Measurements from ENCODE around the gene LAMB1. TPM values are rescaled to one million over a fixed set of nuclear protein-coding genes. Genes with fewer than 3 reads are reported as not detected.

Gene LAMB1
- polyA plus RNA-seq, 1 experiment: 266 TPM

GRCh38 chr7:107877731-107878382, 125.1 kb downstream of the LAMB1 start:
- Histone ChIP-seq H3K9me3 (ENCODE audit: control insufficient read depth, insufficient read depth, low read length) (no peaks in the 10 kb centered on the region), H3K4me3 (ENCODE audit: low read depth, low read length) (no peak overlapping the region), H3K27ac (ENCODE audit: low read depth, low read length) (no peak overlapping the region), H3K27me3 (ENCODE audit: control insufficient read depth, insufficient read depth, low read length) (no peaks in the 10 kb centered on the region)
- ChIA-PET CTCF (interaction anchor here (0.6 to 7.2 kb wide), 8 partner anchors 10 to 414 kb away, joined by 3 to 117 read pairs (median 14); partner anchors contain the start of genes CBLL1 and DLD), POLR2A (no interaction called here)
- DNase-seq (ENCODE audit: low read depth, low spot score): no peak
- TF ChIP-seq, protein P1, sequence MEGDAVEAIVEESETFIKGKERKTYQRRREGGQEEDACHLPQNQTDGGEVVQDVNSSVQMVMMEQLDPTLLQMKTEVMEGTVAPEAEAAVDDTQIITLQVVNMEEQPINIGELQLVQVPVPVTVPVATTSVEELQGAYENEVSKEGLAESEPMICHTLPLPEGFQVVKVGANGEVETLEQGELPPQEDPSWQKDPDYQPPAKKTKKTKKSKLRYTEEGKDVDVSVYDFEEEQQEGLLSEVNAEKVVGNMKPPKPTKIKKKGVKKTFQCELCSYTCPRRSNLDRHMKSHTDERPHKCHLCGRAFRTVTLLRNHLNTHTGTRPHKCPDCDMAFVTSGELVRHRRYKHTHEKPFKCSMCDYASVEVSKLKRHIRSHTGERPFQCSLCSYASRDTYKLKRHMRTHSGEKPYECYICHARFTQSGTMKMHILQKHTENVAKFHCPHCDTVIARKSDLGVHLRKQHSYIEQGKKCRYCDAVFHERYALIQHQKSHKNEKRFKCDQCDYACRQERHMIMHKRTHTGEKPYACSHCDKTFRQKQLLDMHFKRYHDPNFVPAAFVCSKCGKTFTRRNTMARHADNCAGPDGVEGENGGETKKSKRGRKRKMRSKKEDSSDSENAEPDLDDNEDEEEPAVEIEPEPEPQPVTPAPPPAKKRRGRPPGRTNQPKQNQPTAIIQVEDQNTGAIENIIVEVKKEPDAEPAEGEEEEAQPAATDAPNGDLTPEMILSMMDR (IDR thresholded peaks at IDR 0.05; ENCODE audit: low read depth, low read length): no peak

DNA sequence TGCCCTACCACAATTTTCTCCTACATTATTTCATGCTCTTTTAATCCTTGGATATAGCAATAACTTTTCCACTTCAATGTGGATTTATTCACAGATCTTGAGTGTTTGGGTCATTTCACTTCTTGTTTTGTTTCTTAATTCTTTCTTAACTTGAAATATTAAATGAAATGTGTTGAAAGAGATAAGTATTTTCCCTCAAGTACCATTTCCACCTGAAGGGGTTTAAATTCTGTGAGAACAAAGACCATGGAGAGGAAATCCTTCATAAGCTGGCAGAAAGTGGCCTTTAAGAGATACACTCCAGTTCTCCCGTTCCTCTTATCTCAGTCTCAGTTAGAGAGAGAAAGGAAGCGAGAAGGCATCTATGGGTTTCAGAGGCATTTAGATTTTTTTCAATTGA, 126.0 kb downstream of the LAMB1 start:
- no peak overlapping the region for H3K27ac ChIP-seq (ENCODE audit: low read depth, low read length)
- ChIA-PET CTCF (interaction anchor here (3.9 to 7.2 kb wide), 3 partner anchors 134 to 413 kb away, joined by 36 to 117 read pairs (median 36); partner anchors contain the start of gene CBLL1), POLR2A (no interaction called here)
- no peak overlapping the region for H3K4me3 ChIP-seq (ENCODE audit: low read depth, low read length)
- no peaks in the 10 kb centered on the region for H3K9me3 ChIP-seq (ENCODE audit: control insufficient read depth, insufficient read depth, low read length)
- DNase-seq (ENCODE audit: low read depth, low spot score): no peak
- peaks cover 3% of the 10 kb centered on the region for H3K27me3 ChIP-seq (ENCODE audit: control insufficient read depth, insufficient read depth, low read length)
- TF ChIP-seq, protein P1 (IDR thresholded peaks at IDR 0.05; ENCODE audit: low read depth, low read length): no peak

DNA sequence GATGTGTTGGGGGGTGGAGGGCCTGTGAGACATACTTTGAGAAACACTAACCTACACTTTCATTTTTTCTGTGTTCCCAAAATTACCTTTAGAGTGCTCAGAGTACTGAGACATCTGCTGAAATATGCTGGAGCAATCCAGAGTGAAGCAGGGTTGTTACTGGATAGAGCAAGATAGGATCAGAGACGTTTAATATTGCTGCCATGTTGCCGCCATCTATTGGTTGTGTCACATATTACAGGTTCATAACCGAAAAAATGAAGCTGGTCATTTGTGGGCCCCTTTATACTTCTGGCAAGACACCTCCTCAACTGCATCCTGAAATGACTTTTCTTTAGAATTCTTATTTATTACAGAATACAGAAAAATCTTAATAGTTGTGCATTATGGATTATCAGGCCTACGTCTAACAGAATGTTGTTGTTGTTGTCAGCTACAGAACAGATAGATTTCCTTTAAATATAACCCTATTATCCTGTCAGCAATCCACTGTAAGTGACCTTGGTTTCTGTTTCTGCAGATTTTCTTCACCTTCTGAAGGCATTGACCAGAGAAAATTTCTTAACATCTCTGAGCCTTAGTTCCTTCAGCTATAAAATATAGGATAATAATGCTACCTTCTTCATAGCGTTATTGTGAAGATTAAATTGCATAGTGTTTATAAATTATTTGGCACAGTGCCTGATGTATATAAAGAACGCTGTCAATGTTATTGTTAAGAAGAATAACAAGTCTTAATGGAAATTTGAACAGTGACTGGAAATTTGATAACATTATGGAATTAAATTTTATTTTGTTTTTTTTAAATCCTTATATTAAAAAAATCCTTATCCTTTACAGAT, 128.1 kb downstream of the LAMB1 start:
- TF ChIP-seq, protein P1 (IDR thresholded peaks at IDR 0.05; ENCODE audit: low read depth, low read length): peak; percentile 77
- ChIA-PET CTCF (interaction anchor here (0.5 to 7.2 kb wide), 65 partner anchors 10 to 1122 kb away, joined by 3 to 117 read pairs (median 4); partner anchors contain the start of genes CBLL1 and DLD), POLR2A (interaction anchor here (0.7 kb wide), 1 partner anchor 132 kb away, joined by 4 read pairs; the partner anchor contains the start of gene CBLL1)
- Histone ChIP-seq H3K9me3 (ENCODE audit: control insufficient read depth, insufficient read depth, low read length) (no peaks in the 10 kb centered on the region), H3K27ac (ENCODE audit: low read depth, low read length) (no peak overlapping the region), H3K27me3 (ENCODE audit: control insufficient read depth, insufficient read depth, low read length) (peaks cover 5% of the 10 kb centered on the region), H3K4me3 (ENCODE audit: low read depth, low read length) (no peak overlapping the region)
- DNase-seq (ENCODE audit: low read depth, low spot score): no peak

DNA sequence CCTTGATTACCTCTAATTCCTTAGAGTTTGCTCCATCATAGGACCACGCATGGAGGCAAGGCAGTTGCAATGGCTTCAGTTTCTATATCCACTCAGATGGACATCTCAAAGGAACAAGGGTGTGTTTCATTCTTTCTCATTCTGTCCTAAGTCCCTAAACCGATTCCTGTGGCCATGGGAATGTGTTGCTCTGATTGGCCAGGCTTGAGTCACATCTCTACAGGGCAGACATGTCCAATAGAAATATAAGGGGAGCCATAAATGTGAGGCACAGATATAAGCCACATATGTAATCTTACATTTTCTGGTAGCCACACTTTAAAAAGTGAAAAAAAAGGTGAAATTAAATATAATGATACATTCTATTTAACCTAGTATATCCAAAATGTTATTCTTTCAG, 128.8 kb downstream of the LAMB1 start:
- ChIA-PET CTCF (interaction anchor here (1.0 to 7.2 kb wide), 7 partner anchors 131 to 706 kb away, joined by 3 to 117 read pairs (median 5); partner anchors contain the start of gene CBLL1), POLR2A (no interaction called here)
- no peak overlapping the region for H3K4me3 ChIP-seq (ENCODE audit: low read depth, low read length)
- DNase-seq (ENCODE audit: low read depth, low spot score): no peak
- TF ChIP-seq, protein P1 (IDR thresholded peaks at IDR 0.05; ENCODE audit: low read depth, low read length): no peak
- H3K9me3 ChIP-seq (ENCODE audit: control insufficient read depth, insufficient read depth, low read length): no peaks in the 10 kb centered on the region
- H3K27ac ChIP-seq (ENCODE audit: low read depth, low read length): no peak overlapping the region
- peaks cover 5% of the 10 kb centered on the region for H3K27me3 ChIP-seq (ENCODE audit: control insufficient read depth, insufficient read depth, low read length)

Small RNA genes lying within 50 kb of the gene (small RNA-seq; reads per million reads assigned to genes)
- gene RF00012 (ENCODE audit: insufficient read length, low read depth): not detected

Other genes starting within 250 kb of the LAMB1 start
- not detected in 2 replicates for gene SLC26A3, start 199.9 kb downstream of the LAMB1 start, polyA plus RNA-seq (2011; rRNA removed)
- gene DLD, start 112.0 kb downstream of the LAMB1 start, polyA plus RNA-seq (2011; rRNA removed): 134 and 169 TPM in 2 replicates
- gene LAMB4, start 127.2 kb upstream of the LAMB1 start, polyA plus RNA-seq (2011; rRNA removed): 0.30 and 0.33 TPM in 2 replicates

Data from AG04450 (cell line).